Stimulated activated CD8-positive, alpha-beta memory T cell treated with anti-CD3 and anti-CD28 coated beads, Interleukin-2, amount 100 ng/mL, for 1 hour (primary cell): ENCODE data around the gene BEGAIN.

ENCODE experiments used
- DNase-seq, 2 donors: peaks; one replicate each; pipeline ENCODE4 v3.0.0-alpha.2; 2020; ENCODE audit warnings: low read depth in 2 of 2

The BEGAIN gene

GRCh38 chr14:100587086-100587762 is at the start of gene BEGAIN:
BEGAIN (minus strand) TSS chr14:100587417; CDS start chr14:100587290, 127 bp downstream.
- DNase-seq, result no peak

DNA sequence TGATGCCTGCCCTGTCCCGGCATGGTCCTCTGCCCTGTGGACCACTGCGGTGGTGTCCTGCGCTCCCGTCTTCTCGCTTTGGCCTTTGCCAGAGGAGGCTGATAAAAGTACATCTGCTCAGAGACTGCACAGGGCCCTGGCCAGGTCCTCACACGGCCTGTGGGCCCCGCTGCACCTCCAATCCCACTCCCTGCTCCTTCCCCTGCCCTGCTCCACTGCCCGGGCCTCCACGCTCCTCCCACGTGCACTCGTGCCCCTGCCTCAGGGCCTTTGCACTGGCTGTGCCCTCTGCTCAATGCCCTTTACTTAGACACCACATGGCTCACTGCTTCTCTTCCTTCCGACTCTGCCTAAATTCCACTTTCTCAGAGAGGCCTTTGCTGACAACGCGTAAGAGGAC is 49.3 kb upstream of the BEGAIN start:
- DNase-seq, result no peak

- no peak for DNase-seq
Measured at GRCh38 chr14:100634026-100634425, 46.8 kb upstream of the BEGAIN start.

DNA sequence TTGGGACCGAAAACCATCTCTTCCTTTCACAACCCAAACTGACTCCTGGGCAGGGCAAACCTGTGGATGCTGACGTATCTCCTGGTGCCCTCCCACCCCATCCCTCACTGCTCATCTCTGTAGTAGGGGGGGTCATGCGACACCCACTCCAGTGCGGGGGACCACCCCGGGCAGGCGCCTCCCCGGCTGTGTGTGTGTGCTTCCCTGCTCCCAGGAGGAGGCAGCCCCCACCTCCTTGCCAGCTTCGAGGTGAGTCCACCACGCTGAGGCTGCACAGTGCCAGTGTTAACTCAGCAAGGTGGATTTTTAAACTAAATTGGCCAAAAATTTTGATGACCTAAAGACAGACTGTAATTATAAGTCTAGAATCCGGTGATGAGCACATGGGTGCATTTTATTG is 46.2 kb upstream of the BEGAIN start:
- DNase-seq, result no peak

- DNase-seq, result no peak
Measured at GRCh38 chr14:100629696-100630095, 42.5 kb upstream of the BEGAIN start.

DNA sequence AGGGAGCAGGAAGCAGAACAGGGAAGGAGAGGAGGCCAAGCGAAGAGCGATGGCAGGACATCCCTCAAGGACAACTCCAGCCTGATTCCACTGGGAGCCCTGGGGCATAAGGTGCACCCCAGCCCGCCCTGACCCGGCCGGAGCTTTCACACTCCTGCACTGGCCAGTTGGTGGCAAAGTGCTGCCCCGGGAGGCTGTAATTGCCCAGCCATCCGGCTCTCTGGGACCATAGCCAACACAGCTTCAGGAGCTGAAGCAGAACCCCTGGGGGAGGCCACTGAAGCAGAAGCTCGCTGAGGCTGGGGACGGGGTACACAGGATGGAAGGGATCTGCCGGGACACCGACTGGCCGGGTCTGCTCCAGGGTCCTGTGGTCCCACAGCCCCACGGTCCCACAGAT is 41.9 kb upstream of the BEGAIN start:
- DNase-seq, result no peak

- no peak for DNase-seq
Measured at GRCh38 chr14:100628225-100628624, 41.0 kb upstream of the BEGAIN start.

DNA sequence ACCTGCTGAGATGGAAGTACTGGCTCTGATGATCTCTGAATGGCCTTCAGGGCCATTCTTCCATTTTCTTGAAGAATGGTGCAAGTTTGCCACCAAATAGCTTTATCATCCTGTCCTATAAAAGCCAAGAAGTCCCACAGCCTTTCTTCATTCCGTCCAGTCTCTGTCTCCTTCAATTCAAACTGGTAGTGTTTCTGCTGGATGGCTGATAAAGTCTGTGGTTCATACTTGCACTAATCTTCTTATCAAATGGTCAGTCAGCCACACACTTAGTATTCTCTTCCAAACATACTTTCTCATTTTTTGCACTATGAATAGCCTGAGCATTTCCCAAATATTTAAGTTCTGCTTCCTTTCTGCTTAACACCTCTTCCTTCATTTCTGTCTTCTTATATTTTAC is 39.4 kb upstream of the BEGAIN start:
- no peak for DNase-seq

DNA sequence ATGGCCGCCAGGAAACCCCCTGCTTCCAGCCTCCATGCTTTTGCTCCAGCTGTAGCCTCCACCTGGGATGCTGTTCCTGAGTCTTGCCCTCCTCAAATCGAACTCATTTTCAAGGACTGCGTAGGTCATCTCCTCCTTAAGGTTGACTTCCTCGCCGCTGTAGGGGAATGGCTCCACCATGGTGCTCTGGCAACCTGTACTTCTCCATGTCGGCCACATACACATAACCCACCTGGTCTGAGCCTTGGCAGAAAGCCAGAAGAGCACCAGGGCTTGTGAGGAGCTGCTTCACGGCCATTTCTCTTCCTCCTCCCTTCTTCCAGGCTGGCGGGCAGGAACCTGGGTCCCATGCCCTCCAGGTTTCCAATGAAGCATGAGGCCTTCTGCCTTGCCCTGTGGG is 36.7 kb upstream of the BEGAIN start:
- no peak for DNase-seq

DNA sequence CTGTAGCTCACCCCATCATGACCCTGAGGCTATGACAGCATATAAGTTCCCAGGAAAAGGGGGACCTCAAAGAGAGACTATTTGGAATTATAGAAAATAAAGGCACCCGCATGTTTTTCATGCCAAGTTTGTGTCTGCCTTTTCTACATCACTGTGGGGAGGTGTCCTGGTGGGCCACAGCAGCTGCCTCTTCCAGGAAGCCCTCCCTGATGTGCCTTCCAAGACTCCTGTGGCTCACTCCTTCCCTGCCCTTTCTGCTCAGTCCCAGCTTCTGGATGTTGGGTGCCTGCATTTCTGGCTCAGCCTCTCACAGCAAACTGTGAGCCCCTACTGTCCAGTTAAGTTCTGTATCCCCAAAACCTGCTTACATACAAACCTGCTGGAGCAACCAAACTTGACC is 36.3 kb upstream of the BEGAIN start:
- DNase-seq, result no peak

DNA sequence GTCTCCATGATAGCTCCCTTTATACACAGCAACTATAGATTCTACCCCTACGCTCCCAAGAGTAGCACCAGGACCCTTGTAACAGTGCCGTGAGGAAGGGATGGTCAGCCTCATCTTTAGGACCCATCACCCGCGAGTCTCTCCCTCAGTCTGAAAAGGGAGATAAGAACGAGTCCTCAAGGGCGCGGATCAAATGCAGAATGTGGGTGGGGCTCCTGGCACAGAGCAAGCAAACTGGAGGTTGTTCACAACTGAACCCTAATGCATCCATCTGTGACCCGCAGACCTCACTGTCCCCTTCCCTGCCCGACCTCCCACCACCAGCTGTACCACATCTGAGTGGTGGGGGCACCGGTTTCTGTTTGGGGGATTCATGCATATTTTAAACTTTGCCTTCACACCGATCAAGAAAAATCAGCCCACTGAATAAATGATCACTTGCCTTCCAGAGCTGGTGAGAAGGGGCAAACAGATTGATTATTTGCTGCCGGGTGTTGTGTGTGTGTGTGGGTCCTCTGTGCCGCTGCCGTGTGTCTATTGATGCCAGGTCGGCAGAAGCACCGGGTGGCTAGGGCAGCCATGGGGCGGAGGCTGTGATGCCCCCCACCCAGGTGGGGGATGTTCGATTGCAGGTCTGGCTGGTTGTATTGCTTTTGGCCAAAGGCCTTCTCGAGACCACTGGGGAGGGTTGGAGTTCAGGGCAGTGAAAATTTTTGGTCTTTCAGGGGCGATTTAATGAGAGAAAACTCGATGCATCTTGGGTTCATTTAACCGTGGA is 35.7 kb upstream of the BEGAIN start:
- DNase-seq, result no peak

GRCh38 chr14:100622224-100622623 is 35.0 kb upstream of the BEGAIN start:
- no peak for DNase-seq

DNA sequence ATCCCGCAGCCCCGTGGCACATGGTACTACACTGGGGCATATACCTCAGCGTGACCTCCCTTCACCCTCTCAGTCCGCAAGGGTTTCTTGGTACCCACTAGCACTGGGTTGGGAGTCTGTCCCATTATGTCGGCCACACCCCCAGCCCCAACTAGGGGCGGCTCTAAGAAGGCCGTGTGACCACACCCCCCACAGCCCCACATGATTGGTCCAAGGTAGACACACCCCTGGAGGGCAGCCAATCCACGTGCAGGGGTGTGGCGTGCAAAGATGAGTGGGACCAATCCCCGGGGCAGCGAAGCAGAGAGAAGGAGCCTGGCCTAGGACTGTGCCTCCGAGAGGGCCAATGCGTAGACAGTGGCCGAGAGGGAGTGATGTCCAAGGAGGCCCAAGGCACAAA is 34.6 kb upstream of the BEGAIN start:
- DNase-seq, result no peak

DNA sequence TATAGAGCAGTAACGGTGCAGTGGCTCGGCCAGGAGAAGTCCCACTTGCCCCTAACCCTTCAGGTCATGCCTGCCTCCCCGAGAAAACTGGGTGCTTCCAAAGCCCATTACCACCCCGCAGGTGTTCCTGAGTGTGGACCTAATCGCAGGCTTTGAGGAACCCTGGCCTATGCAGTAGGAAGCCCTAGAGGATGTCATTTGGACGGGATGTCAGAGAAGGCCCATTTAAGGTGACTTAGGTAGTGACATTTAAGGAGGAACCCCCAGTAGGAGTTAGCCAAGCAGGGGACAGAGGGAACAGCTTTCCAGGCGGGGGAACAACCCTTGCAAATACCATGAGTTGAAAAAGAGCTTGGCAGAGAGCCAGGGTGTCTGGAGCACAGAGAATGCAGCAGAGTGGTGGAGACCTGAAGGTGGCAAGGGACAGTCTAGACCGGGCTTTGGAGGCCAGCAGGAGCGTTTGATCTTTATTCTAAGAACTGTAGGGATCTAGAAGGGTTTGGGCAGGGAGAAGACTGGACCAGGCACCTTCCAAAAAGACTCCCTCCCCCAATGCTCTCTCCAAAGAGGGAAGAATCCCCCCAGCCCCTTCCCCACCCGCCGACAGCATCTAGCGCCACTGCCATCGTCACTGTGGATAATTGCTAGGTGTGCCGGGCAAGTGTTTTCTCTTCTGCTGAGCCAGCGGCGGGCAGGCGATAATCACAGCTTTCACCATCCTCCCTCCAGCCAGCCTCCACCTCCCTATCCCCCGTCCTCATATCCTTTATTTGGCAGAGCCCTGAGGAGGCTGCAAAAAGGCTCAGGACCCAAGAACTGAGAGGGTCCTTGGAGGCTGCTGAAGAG is 33.3 kb upstream of the BEGAIN start:
- DNase-seq, result no peak

- DNase-seq, result no peak
Measured at GRCh38 chr14:100619396-100620254, 32.4 kb upstream of the BEGAIN start.

- DNase-seq, result no peak
Measured at GRCh38 chr14:100618763-100619320, 31.6 kb upstream of the BEGAIN start.

GRCh38 chr14:100618318-100618693 is 31.1 kb upstream of the BEGAIN start:
- no peak for DNase-seq

DNA sequence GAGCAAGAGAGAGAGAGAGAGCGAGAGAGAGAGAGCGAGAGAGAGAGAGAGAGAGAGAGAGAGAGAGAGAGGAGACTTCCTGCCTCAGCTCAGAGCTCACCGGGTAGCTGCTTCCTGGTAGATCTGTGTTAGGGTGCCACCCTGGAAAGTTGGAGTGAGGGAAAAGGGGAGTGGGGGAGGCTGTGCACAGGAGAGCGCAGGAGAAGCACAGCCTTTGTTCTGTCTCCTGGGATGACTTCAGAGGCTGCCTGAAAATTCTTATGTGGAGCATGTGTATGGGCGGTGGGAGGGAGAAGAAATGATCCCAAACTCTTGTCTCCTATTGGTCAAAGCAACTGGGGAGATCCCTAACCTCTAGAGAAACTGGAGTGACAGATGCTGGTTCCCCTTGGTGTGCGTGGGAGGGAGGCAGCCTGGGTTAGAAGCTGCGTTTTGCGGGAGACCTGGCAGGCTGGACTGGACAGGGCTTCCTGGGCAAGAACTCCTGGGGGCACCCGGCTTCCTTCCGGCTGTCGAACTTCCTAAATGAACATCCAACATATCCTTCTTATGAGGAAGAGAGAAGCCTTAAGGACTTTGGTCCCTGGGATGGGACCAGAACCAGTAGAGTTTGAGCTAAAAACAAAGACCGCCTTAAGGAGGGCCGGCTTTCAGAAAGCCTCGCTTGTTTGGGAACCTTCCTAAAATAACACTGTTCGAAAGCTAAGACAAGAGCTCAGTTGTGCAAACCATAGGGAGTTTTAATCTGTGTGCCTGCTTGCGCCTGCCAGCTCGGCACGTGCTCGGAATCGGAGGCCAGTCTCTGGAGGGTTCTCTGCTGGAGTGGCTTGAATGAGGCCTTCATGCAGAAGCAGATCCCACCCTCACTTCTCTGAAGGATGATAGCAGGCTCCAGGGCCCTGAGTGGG is 30.4 kb upstream of the BEGAIN start:
- DNase-seq, result no peak

DNA sequence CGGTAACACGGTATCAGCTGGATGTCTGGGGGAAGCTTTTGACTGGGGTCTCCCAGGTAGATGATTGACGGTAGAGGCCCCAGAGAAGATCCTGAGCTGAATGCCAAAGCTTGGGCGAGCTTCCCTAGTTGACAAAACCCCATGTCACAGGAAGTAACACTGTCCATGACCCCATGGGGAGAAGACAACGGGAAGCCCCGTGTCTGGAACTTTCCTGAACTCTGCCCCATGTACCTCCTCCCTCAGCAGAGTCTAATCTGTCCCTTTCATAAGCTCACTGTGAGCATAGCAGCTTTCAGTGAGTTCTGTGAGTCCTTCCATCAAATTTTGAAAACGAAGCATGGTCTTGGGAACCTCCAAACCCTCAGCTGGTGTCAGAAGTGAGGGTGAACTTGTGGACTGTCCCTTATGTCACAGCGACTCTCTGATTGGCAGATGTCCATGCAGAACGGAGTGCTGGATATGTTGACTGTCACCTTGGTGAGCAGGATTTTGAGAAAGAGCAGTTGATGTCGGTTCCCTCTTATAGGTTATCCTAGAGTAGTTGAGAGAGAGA is 29.7 kb upstream of the BEGAIN start:
- no peak for DNase-seq
